ENCODE measurements around the gene TMEM150A.
"Not testable (repeated sequence)": the region's sequence is repeated elsewhere in the genome, so short reads cannot be mapped to it uniquely, and the experiment has no call there.

TMEM150A gene

DNA sequence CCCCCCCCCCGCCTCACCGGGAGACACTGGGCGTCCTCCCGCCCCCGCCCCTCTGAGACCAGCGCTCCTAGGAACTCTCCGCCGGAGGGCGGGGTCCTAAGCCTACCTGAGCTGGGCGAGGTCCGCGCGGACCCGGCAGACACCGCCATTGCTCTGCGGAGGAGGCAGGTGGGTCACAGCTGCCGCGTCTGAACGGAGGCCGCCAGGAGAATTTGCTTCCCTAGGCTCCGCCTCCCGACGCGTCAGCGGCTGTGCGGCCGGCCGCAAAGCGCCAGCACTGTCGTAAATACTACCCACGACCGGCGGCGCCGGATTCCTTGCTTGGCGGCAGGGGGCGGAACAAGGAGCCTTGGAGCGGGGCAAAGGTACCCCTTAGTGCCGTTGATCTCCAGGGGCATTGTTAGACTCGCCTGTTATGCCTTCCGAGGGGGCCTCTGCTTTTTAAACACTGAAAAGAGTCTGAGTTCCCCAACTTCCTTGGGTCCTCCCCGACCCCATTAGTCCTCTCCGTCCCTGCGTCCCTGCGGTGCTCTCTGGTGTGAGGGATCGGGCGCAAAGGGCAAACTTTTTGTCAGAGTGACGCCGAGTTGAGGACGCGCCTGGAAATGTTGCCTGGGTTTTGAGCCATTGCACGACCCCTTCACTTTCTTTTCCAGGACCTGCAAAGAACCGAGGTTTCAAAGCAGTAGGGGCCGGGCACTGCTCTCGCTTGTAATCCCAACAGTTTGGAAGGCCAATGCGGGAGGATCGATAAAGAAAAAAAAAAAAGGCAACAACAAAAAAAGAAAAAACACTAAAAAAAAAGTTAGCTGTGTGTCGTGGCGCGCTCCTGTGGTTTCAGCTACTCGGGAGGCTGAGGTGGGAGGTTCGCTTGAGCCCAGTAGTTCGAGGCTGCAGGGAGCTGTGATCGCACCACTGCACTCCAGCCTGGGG, 41.0 kb downstream of the TMEM150A start, which contains the start of gene GGCX:
Gene GGCX, minus strand, starts transcription at position 214 of the 933 bp plus-strand sequence. Its CDS starts 65 bp downstream, at position 149.
- Histone ChIP-seq H3K27me3 (ENCODE audit: low read depth, low read length) (no peaks in the 10 kb centered on the region), H3K27ac (ENCODE audit: low read length) (peak within 1 kb of the TSS; percentile 71), H3K9me3 (ENCODE audit: insufficient read depth, low read length) (no peaks in the 10 kb centered on the region), H4K20me1 (ENCODE audit: insufficient read depth, low read length) (no peaks in the 10 kb centered on the region), H3K4me3 (ENCODE audit: low read length) (peak within 1 kb of the TSS; percentile 94), H3K9ac (ENCODE audit: low read length) (peak within 1 kb of the TSS; percentile 93), H3K4me2 (ENCODE audit: low read length) (peak within 1 kb of the TSS; percentile 91), H2AFZ (ENCODE audit: low read depth, low read length) (peak within 1 kb of the TSS; percentile 90), H3K4me1 (ENCODE audit: low read length) (peaks cover 25% of the 10 kb centered on the region), H3K79me2 (ENCODE audit: low read length) (peaks cover 30% of the 10 kb centered on the region), H3K36me3 (replicated peaks; ENCODE audit: low read depth, low read length) (peaks cover 13% of the 10 kb centered on the region)
- TF ChIP-seq, protein P1, sequence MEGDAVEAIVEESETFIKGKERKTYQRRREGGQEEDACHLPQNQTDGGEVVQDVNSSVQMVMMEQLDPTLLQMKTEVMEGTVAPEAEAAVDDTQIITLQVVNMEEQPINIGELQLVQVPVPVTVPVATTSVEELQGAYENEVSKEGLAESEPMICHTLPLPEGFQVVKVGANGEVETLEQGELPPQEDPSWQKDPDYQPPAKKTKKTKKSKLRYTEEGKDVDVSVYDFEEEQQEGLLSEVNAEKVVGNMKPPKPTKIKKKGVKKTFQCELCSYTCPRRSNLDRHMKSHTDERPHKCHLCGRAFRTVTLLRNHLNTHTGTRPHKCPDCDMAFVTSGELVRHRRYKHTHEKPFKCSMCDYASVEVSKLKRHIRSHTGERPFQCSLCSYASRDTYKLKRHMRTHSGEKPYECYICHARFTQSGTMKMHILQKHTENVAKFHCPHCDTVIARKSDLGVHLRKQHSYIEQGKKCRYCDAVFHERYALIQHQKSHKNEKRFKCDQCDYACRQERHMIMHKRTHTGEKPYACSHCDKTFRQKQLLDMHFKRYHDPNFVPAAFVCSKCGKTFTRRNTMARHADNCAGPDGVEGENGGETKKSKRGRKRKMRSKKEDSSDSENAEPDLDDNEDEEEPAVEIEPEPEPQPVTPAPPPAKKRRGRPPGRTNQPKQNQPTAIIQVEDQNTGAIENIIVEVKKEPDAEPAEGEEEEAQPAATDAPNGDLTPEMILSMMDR (IDR thresholded peaks at IDR 0.05; ENCODE audit: low read depth, low read length) = no peak
- no peak for TF ChIP-seq EZH2phosphoT487 (IDR thresholded peaks at IDR 0.05; ENCODE audit: low read depth)

DNA sequence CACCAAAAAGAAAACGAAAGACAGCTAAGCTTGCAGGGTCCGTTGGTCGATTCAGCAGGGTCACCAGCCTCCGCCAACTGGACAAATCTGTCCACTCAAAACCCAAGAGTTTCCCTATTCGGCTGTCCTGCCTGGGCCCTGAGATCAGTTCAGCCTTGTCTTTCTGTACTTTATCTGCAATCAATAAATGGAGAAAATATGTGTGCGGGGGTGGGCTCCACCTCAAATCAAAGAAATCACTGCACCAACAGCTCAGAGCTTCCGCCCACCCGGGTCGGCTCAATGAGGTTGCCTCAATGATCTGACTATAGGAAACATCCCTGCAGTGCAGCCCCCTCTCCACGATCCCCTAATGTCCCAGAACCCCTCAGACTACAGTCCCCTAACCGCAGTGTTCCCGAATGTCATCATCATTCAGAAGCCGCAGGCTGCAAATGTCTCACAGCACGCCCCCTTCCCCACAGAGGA, 41.7 kb downstream of the TMEM150A start:
- peaks cover 25% of the 10 kb centered on the region for H3K4me1 ChIP-seq (ENCODE audit: low read length)
- H4K20me1 ChIP-seq (ENCODE audit: insufficient read depth, low read length) = no peaks in the 10 kb centered on the region
- peak overlapping the region; percentile 91 for H3K4me2 ChIP-seq (ENCODE audit: low read length)
- peak overlapping the region; percentile 78 for H3K9ac ChIP-seq (ENCODE audit: low read length)
- no peak for TF ChIP-seq EZH2phosphoT487 (IDR thresholded peaks at IDR 0.05; ENCODE audit: low read depth)
- TF ChIP-seq, protein P1 (IDR thresholded peaks at IDR 0.05; ENCODE audit: low read depth, low read length) = no peak
- no peak overlapping the region for H3K27ac ChIP-seq (ENCODE audit: low read length)
- no peaks in the 10 kb centered on the region for H3K9me3 ChIP-seq (ENCODE audit: insufficient read depth, low read length)
- H3K79me2 ChIP-seq (ENCODE audit: low read length) = peaks cover 30% of the 10 kb centered on the region
- H3K36me3 ChIP-seq (replicated peaks; ENCODE audit: low read depth, low read length) = peaks cover 13% of the 10 kb centered on the region
- H3K4me3 ChIP-seq (ENCODE audit: low read length) = peak overlapping the region; percentile 94
- H3K27me3 ChIP-seq (ENCODE audit: low read depth, low read length) = no peaks in the 10 kb centered on the region
- no peak overlapping the region for H2AFZ ChIP-seq (ENCODE audit: low read depth, low read length)

GRCh38 chr2:85560403-85560726, 42.1 kb downstream of the TMEM150A start:
- peaks cover 13% of the 10 kb centered on the region for H3K36me3 ChIP-seq (replicated peaks; ENCODE audit: low read depth, low read length)
- not testable (repeated sequence) for H3K27ac ChIP-seq (ENCODE audit: low read length); H3K9me3 ChIP-seq (ENCODE audit: insufficient read depth, low read length); H4K20me1 ChIP-seq (ENCODE audit: insufficient read depth, low read length); H2AFZ ChIP-seq (ENCODE audit: low read depth, low read length); H3K27me3 ChIP-seq (ENCODE audit: low read depth, low read length)
- H3K4me3 ChIP-seq (ENCODE audit: low read length) = peak overlapping the region; percentile 94
- peaks cover 25% of the 10 kb centered on the region for H3K4me1 ChIP-seq (ENCODE audit: low read length)
- peaks cover 30% of the 10 kb centered on the region for H3K79me2 ChIP-seq (ENCODE audit: low read length)
- peak overlapping the region; percentile 78 for H3K9ac ChIP-seq (ENCODE audit: low read length)
- peak overlapping the region; percentile 91 for H3K4me2 ChIP-seq (ENCODE audit: low read length)

GRCh38 chr2:85558160-85558559, 44.3 kb downstream of the TMEM150A start:
- peaks cover 25% of the 10 kb centered on the region for H3K36me3 ChIP-seq (replicated peaks; ENCODE audit: low read depth, low read length)
- TF ChIP-seq, protein P1 (IDR thresholded peaks at IDR 0.05; ENCODE audit: low read depth, low read length) = no peak
- TF ChIP-seq EZH2phosphoT487 (IDR thresholded peaks at IDR 0.05; ENCODE audit: low read depth) = no peak

More at GRCh38 chr2:85558160-85558559, 44.3 kb downstream of the TMEM150A start:
- Histone ChIP-seq H2AFZ (ENCODE audit: low read depth, low read length) (no peak overlapping the region), H4K20me1 (ENCODE audit: insufficient read depth, low read length) (no peaks in the 10 kb centered on the region), H3K4me1 (ENCODE audit: low read length) (peaks cover 11% of the 10 kb centered on the region; the same call in 1 of the 2 replicates), H3K79me2 (ENCODE audit: low read length) (peaks cover 30% of the 10 kb centered on the region), H3K27me3 (ENCODE audit: low read depth, low read length) (no peaks in the 10 kb centered on the region), H3K9me3 (ENCODE audit: insufficient read depth, low read length) (no peaks in the 10 kb centered on the region), H3K4me3 (ENCODE audit: low read length) (no peak overlapping the region), H3K9ac (ENCODE audit: low read length) (no peak overlapping the region), H3K27ac (ENCODE audit: low read length) (no peak overlapping the region), H3K4me2 (ENCODE audit: low read length) (no peak overlapping the region)
